GM18870 (cell line): ENCODE data around the gene C1QTNF1.

Experiments used
- ATAC-seq: cut with Tn5 transposase; IDR thresholded peaks from one replicate; pipeline ENCODE4 v1.9.1; 2021; ENCODE audit warnings: moderate library complexity; ENCODE audit not compliant: unreplicated experiment

C1QTNF1 gene

GRCh38 chr17:79038545-79039135 is 14.7 kb downstream of the C1QTNF1 start:
- no peak for ATAC-seq

GRCh38 chr17:79039171-79039570 is 15.2 kb downstream of the C1QTNF1 start:
- ATAC-seq, result no peak

GRCh38 chr17:79039886-79040285 is 15.9 kb downstream of the C1QTNF1 start:
- ATAC-seq, result no peak

GRCh38 chr17:79041041-79041570 is 17.1 kb downstream of the C1QTNF1 start:
- no peak for ATAC-seq

GRCh38 chr17:79041723-79042420 is 17.9 kb downstream of the C1QTNF1 start:
- no peak for ATAC-seq

GRCh38 chr17:79042421-79043190 is 18.6 kb downstream of the C1QTNF1 start:
- ATAC-seq, result no peak

- no peak for ATAC-seq
These were observed 19.4 kb downstream of the C1QTNF1 start for GRCh38 chr17:79043191-79043930.

GRCh38 chr17:79043931-79044320 is 20.0 kb downstream of the C1QTNF1 start:
- ATAC-seq, result no peak

- no peak for ATAC-seq
These were observed 20.5 kb downstream of the C1QTNF1 start for GRCh38 chr17:79044462-79044861.

GRCh38 chr17:79045001-79045729 is 21.2 kb downstream of the C1QTNF1 start:
- ATAC-seq, result no peak

- no peak for ATAC-seq
These were observed 21.9 kb downstream of the C1QTNF1 start for GRCh38 chr17:79045842-79046196.

- ATAC-seq, result no peak
These were observed 22.4 kb downstream of the C1QTNF1 start for GRCh38 chr17:79046197-79046915.

GRCh38 chr17:79046916-79047280 is 22.9 kb downstream of the C1QTNF1 start:
- no peak for ATAC-seq

GRCh38 chr17:79047291-79047920 is 23.4 kb downstream of the C1QTNF1 start:
- no peak for ATAC-seq

GRCh38 chr17:79047923-79048825 is 24.2 kb downstream of the C1QTNF1 start:
- no peak for ATAC-seq

- no peak for ATAC-seq
These were observed 25.1 kb downstream of the C1QTNF1 start for GRCh38 chr17:79048826-79049755.

GRCh38 chr17:79049821-79050220 is 25.9 kb downstream of the C1QTNF1 start:
- ATAC-seq, result no peak
